ENCODE data around the gene NDST3.
A peak's percentile ranks its signal among the peaks of the same experiment; 100 is the strongest.

Gene NDST3

GRCh38 chr4:118276580-118276979, 242.3 kb downstream of the NDST3 start:
- no peak for TF ChIP-seq SUZ12 (IDR thresholded peaks at IDR 0.05)
- TF ChIP-seq NFRKB (IDR thresholded peaks at IDR 0.05), result no peak
- no peak for TF ChIP-seq SP1 (IDR thresholded peaks at IDR 0.05)
- no peak for TF ChIP-seq TARDBP (IDR thresholded peaks at IDR 0.05)
- no peak for TF ChIP-seq L3MBTL2 (conservative IDR thresholded peaks at IDR 0.05)
- TF ChIP-seq CTBP1 (IDR thresholded peaks at IDR 0.05; ENCODE audit: borderline replicate concordance), result no peak
- ChIA-PET CTCF (no interaction called here), POLR2A (no interaction called here)
- no peak for DNase-seq (ENCODE audit: extremely low spot score)

DNA sequence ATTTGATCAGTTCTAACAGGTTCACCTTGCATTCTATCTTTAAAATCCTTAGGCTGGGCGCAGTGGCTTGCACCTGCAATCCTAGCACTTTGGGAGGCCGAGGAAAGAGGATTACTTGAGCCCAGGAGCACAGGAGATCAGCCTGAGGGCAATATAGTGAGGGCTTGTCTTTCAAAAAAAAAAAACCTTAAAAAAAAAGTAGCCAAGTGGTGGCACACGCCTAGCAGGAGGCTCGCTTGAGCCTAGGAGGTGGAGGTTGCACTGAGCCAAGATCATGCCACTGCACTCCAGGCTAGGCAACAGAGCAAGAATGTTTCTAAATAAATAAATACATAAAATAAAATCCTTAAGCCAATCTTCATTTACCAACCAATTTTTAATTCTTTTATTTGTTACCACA, 243.0 kb downstream of the NDST3 start:
- no peak for TF ChIP-seq ARNT (IDR thresholded peaks at IDR 0.05)
- TF ChIP-seq ELF4 (IDR thresholded peaks at IDR 0.05), result no peak
- no peak for TF ChIP-seq PKNOX1 (IDR thresholded peaks at IDR 0.05)
- no peak for TF ChIP-seq ZNF384 (IDR thresholded peaks at IDR 0.05)
- TF ChIP-seq FOXA1 (IDR thresholded peaks at IDR 0.05), result no peak
- TF ChIP-seq TARDBP (IDR thresholded peaks at IDR 0.05), result no peak
- TF ChIP-seq FOXM1 (IDR thresholded peaks at IDR 0.05; ENCODE audit: borderline replicate concordance), result no peak
- no peak for TF ChIP-seq FOXK2 (IDR thresholded peaks at IDR 0.05)
- no peak for TF ChIP-seq SUZ12 (IDR thresholded peaks at IDR 0.05)
- TF ChIP-seq BHLHE40 (IDR thresholded peaks at IDR 0.05; ENCODE audit: borderline replicate concordance), result no peak
- no peak for TF ChIP-seq L3MBTL2 (conservative IDR thresholded peaks at IDR 0.05)
- no peak for TF ChIP-seq HDGF (IDR thresholded peaks at IDR 0.05; ENCODE audit: borderline replicate concordance)
- no peak for TF ChIP-seq LEF1 (IDR thresholded peaks at IDR 0.05; ENCODE audit: borderline replicate concordance)
- TF ChIP-seq CTBP1 (IDR thresholded peaks at IDR 0.05; ENCODE audit: borderline replicate concordance), result no peak
- no peak for TF ChIP-seq SP1 (IDR thresholded peaks at IDR 0.05)
- no peak for TF ChIP-seq NFRKB (IDR thresholded peaks at IDR 0.05)
- POLR2A ChIA-PET, result interaction anchor here (1.1 kb wide), 1 partner anchor 11 kb away, joined by 3 read pairs; no protein-coding TSS in a partner anchor
- no peak for DNase-seq (ENCODE audit: extremely low spot score)
- CTCF ChIA-PET, result no interaction called here

DNA sequence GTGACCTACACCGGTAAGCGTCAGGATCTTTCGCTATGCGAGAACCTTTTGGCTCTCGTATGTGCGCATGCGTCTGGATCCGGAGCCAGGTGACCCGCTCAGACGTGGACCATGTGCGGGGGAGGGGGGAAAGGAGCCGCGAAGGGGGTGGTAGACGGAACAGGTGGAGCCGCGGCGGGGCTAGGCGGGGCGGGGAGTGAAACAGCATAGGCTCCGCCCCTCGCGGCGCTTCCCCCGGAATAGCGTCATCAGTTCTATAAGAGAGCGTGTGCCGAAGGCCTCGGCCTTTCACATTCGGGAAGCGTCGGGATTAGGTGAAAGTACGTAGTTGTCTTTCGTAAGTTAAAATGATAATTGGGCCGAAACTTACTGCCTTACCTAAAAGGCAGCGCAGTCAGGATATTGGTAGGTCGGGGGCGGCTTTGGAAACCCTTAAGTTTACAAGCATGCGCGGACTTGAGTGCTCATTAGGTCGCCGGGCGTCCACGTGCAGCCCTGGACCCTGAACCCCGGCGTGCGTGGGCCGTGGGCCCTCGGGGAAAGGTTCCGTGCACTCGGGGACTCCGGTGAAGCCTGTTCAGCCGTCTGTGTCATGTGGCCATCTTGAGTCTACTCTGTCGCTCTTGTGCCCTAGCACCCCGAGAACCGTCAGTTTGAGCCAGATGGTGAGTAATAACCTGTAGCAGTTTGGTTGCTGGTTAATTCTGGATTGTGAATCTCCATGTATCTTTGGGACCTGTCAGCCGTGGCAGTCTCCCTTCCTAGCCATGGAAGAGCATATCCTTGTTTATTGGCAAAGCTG, 244.4 kb downstream of the NDST3 start:
- CTCF ChIA-PET, result no interaction called here
- POLR2A ChIA-PET, result interaction anchor here (0.7 to 0.8 kb wide), 2 partner anchors 47 to 85 kb away, joined by 3 read pairs; no protein-coding TSS in a partner anchor
- no peak for TF ChIP-seq NFRKB (IDR thresholded peaks at IDR 0.05)
- TF ChIP-seq L3MBTL2 (conservative IDR thresholded peaks at IDR 0.05), result peak; percentile 97
- TF ChIP-seq PKNOX1 (IDR thresholded peaks at IDR 0.05), result peak; percentile 36; the same call in 1 of the 2 replicates
- TF ChIP-seq ELF4 (IDR thresholded peaks at IDR 0.05), result peak; percentile 74; the same call in 1 of the 2 replicates
- TF ChIP-seq FOXK2 (IDR thresholded peaks at IDR 0.05), result no peak
- DNase-seq (ENCODE audit: extremely low spot score), result peak; percentile 98

GRCh38 chr4:118279328-118279727, 245.0 kb downstream of the NDST3 start:
- POLR2A ChIA-PET, result interaction anchor here (0.7 to 0.8 kb wide), 2 partner anchors 46 to 85 kb away, joined by 3 read pairs; no protein-coding TSS in a partner anchor
- TF ChIP-seq LEF1 (IDR thresholded peaks at IDR 0.05; ENCODE audit: borderline replicate concordance) (no peak), BHLHE40 (IDR thresholded peaks at IDR 0.05; ENCODE audit: borderline replicate concordance) (no peak), L3MBTL2 (conservative IDR thresholded peaks at IDR 0.05) (no peak), PKNOX1 (IDR thresholded peaks at IDR 0.05) (no peak), TARDBP (IDR thresholded peaks at IDR 0.05) (no peak), FOXA1 (IDR thresholded peaks at IDR 0.05) (no peak), SUZ12 (IDR thresholded peaks at IDR 0.05) (no peak), NFRKB (IDR thresholded peaks at IDR 0.05) (no peak), ZNF384 (IDR thresholded peaks at IDR 0.05) (no peak), ELF4 (IDR thresholded peaks at IDR 0.05) (no peak), ARNT (IDR thresholded peaks at IDR 0.05) (no peak), CTBP1 (IDR thresholded peaks at IDR 0.05; ENCODE audit: borderline replicate concordance) (no peak), FOXK2 (IDR thresholded peaks at IDR 0.05) (no peak), FOXM1 (IDR thresholded peaks at IDR 0.05; ENCODE audit: borderline replicate concordance) (no peak), HDGF (IDR thresholded peaks at IDR 0.05; ENCODE audit: borderline replicate concordance) (no peak)
- CTCF ChIA-PET, result no interaction called here
- no peak for DNase-seq (ENCODE audit: extremely low spot score)

- CTCF ChIA-PET, result interaction anchor here (2.2 kb wide), 1 partner anchor 73 kb away, joined by 5 read pairs; the partner anchor contains the start of gene PRSS12
- TF ChIP-seq SP1 (IDR thresholded peaks at IDR 0.05) (no peak), L3MBTL2 (conservative IDR thresholded peaks at IDR 0.05) (no peak), ZNF384 (IDR thresholded peaks at IDR 0.05) (no peak), BHLHE40 (IDR thresholded peaks at IDR 0.05; ENCODE audit: borderline replicate concordance) (no peak)
- DNase-seq (ENCODE audit: extremely low spot score), result no peak
- POLR2A ChIA-PET, result interaction anchor here (0.8 kb wide), 1 partner anchor 46 kb away, joined by 3 read pairs; no protein-coding TSS in a partner anchor
Observed at GRCh38 chr4:118279920-118280432, 245.7 kb downstream of the NDST3 start.
